GM19452 (cell line): ENCODE measurements around the gene ADCK1.
"Not testable (repeated sequence)": the region's sequence is repeated elsewhere in the genome, so short reads cannot be mapped to it uniquely, and the experiment has no call there.

Source experiments
- ATAC-seq: cut with Tn5 transposase; IDR thresholded peaks from one replicate; pipeline ENCODE4 v1.9.1; 2021; ENCODE audit not compliant: unreplicated experiment

Gene ADCK1

DNA sequence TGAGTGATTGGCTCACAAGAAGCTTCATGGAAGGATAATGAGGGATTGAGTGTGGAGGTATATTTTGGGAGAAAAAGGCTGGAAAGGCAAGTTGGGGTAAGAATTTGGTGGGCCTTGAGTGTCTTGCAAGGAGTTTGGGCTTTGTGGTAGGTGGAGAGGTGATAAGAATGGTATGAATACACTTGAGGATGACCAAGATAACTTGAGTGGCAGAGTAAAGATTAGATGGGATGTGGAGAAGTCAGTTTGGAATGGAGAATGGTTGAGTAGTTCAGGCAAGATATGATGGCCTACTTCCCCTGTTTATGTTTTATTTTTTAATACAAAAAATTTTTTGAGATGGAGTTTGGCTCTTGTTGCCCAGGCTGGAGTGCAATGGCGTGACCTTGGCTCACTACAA is 9.1 kb downstream of the ADCK1 start:
- ATAC-seq = no peak

DNA sequence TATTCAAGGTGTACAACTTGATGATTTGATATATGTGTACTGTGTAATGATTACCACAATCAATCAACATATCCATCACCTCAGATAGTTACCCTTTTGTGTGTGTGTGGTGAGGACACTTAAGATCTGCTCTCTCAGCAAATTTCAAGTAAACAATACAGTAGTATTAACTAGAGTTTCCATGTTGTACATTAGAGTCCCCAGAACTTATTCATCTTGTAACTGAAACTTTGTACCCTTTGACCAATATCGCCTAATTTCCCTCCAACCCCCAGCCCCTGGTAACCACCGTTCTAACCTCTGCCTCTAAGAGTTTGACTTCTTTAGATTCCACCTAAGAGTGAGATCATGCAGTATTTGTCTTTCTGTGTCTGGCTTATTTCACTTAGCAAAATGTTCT is 12.1 kb downstream of the ADCK1 start:
- no peak for ATAC-seq

DNA sequence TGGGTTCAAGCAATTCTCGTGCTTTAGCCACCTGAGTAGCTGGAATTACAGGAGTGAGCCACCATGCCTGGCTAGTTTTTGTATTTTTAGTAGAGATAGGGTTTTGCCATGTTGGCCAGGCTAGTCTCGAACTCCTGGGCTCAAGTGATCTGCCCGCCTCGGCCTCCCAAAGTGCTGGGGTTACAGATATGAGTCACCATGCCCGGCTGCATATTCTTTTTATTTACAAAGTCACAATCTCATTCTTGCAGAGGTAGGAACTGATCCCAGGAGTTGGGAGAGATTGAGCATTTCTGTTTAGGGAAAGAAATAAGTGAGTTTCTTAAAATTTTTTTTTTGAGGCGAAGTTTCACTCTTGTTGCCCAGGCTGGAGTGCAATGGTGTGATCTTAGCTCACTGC is 12.8 kb downstream of the ADCK1 start:
- ATAC-seq = not testable (repeated sequence)

DNA sequence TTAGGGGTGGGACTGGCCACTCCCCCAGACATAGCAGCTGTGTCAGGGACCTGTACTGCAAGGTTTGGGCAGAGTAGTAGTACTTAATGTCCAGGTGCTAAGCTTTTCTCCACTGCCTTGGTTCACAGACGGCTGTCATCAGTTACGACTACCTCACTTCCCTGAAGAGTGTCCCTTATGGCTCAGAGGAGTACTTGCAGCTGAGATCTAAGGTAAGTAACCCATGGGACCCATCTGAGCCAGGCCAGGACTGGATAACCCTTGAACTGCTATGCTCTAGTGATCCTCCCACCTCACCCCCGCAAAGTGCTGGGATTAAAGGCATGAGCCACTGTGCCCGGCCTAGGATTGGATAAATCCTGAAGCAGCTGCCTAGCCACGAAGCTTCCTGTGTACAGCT is 22.4 kb downstream of the ADCK1 start:
- no peak for ATAC-seq

DNA sequence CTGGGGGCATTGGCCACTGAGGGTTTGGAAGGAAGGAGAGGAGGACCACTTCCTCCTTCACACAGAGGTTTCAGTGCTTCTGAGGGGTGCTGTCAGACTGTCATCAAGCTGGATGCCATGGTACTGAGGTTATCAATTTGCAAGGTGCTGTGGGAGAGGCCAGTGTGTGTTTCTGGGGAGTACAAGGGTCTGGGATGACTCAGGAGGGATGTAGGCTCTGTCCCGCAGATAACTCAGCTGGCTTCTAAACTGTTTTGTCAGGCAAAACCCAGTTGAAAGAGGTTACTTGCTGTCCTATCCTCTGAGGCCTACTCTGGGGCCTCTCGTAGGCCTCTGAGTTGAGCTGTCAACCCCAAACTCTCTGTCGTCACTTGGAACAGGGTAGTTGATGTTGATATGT is 22.8 kb downstream of the ADCK1 start:
- no peak for ATAC-seq

DNA sequence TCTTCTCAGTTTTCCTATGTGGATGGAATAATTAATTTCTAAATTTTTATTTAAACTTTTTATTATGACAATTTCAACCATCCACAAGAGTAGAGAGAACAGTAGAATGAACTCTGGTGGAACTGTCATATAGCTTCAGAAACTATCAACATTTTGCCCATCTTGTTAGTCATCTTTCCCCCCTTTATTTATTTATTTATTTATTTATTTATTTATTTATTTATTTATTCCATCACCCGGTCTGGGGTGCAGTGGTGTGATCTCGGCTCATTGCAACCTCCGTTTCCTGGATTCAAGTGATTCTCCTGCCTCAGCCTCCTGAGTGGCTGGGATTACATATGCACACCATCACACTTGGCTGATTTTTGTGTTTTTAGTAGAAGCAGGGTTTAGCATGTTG is 23.5 kb downstream of the ADCK1 start:
- ATAC-seq = no peak

DNA sequence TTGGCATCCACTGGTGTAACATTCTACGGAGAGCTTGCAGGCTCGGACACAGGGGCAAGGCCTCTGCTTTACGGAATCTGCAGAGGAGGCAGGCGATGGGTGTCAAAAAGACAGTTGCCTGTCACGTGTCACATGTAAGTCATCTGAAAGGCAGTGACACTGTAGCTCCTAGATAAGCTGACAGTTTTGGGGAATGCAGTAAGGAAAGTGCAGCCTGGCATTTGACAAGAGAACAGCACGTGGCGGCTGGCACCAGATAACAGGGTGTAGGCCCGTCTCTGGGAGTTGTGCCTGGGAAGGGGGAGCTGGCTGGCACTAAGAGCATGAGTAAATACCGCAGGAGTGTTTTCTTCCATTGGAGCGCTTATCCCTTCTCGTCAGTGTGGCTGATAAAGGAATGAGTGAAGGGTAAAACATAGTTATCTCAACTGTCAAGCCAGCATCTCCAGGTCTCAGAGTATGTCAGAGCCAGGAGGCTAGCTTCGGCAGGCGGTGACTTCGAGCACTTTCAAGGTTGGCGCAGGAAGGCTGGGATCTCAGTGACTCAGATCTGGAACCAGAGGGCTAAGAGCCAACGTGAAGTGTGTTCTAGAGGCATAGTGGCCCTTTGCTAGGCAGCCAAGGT is 26.1 kb downstream of the ADCK1 start:
- no peak for ATAC-seq

DNA sequence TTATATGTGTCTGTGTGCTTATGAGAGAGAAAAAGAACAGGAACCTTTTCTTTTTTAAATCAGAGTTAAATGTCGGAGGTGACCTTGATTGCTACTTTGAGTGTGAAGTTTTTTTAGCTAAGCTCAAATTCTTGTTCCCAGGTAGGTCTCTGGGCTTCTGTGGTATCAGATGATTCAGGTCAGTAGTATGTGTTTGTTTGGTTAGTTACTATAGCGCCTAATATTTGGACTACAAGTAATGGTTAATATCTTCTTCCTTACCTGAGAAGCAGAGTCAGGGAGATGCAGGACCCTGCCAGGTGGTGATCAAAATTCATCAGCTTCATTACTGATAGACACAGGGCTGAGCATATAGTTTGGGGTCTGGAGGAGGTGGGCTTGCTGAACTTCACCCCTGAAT is 30.8 kb downstream of the ADCK1 start:
- ATAC-seq = no peak

DNA sequence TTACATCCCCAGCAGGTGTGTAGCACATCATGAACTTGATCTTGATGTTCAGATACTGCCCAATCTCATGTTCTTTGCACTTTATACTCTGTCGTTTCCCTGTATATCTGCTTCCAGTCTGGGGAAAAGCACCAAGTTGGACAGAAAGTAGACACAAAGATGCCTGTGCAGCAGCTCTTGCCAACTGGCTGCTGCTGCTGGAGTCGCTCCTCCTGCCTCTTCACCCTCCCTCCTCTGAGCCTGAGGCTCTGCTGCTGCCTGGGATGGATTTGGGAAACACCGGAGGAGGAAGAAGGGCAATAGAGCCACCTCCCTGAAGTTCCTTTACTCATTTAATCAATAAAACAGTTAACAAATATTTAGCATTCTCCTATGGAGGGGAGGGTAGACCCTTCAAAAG is 32.4 kb downstream of the ADCK1 start:
- ATAC-seq = no peak

DNA sequence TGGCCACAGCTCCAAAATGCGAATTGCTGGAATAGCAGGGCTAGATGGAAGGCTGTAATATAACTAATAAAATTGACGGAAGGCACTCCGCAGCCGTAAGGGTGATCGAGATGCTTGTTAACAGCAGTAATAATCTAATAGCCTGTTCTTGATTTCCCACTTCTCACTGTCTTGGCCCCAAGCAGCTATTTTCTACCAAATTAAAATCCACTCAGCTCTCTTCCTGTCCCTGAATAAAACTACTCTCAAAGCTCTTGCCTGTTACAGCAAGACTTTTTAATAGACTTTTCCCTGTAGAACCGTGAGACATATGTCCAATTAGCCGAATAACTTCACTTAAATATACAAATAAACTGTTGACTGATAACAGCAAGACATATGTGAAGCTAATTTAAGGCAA is 38.0 kb downstream of the ADCK1 start:
- no peak for ATAC-seq

DNA sequence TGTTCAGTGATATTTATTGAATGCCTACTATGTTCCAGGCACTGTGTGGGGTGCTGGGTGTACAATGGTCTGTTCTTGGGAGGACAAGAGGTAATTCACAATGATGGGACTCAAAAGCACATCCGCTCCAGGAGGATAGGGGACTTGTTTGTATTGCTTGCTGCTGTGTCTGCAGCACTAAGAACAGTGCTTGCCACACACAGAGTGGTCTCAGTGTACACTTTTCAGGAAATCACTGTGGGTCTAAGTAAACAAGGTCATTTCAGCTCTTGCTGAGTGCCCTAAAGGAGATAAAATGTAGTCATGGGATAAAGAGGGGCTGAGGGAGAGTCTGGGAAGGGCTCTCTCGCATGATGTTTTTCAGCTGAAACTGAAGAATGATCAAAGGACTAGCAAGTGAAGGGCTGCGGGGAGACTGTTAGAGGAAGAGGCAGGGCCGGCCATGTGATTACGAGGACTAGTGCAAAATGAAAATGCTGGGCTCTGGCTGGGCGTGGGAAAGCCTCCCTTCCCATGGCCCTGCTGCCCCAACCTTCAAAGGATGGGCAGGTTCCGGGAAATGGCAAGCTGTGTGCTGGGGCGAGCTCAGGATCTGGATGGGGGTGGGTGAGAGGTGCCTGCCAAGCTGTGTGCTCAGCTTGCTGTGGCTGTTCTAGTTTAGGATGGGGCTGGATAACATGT is 39.1 kb downstream of the ADCK1 start:
- ATAC-seq = no peak

DNA sequence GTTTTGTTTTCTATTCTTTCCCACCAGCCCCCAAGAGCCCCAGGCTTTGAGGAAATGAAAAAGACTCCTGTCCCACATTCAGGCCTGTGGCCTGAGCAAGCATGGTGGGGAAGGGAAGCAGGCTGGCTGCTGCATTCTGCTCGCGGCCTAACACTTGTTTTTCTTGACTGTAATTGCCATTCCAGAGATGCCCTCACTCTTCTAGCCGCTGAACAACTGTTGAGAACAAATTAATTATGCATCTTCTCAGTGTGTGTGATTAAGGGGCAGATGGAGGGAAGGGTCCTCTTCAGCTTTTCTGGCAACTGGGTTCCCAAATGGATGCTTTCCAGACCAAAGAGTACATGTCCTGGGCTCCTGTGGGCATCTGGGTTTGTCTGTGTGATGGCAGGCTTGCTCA is 43.3 kb downstream of the ADCK1 start:
- ATAC-seq = no peak

DNA sequence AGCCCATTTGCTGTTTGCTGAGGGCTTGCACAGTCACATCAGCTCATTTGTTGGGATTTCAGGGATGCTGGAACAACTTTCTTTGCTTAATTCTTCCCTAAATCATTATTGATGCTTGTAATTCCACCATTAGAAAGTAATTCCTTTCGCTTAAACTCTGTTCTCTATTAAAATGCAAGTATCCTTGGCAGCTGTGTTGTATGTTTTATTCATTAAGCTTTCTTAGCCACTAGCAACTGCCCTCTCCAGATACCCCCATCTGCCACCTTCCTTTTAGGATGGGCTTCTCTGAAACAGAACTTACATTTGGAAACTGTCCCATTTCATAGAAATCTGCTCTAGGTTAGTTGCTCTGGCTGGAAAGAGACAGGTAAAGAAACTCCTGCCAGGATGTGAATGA is 43.7 kb downstream of the ADCK1 start:
- ATAC-seq = no peak

DNA sequence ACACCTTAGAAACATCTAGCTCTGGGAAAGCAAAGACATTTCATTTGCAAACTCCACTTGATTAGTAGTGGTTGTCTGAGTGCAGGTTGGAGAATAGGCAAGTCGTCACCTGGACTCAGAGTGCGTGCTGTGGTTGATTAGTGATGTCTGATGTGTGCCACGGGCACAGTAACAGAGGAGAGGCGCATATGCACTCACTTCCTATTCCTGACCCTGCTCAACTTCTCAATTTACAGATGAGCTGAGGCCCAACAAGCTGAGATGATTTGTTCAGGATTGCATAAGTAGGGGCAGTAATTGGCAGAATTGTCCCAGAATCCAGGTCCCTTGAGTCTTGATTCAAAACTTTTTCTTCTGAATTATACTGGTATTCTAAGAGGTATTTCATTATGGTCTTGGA is 44.9 kb downstream of the ADCK1 start:
- no peak for ATAC-seq

DNA sequence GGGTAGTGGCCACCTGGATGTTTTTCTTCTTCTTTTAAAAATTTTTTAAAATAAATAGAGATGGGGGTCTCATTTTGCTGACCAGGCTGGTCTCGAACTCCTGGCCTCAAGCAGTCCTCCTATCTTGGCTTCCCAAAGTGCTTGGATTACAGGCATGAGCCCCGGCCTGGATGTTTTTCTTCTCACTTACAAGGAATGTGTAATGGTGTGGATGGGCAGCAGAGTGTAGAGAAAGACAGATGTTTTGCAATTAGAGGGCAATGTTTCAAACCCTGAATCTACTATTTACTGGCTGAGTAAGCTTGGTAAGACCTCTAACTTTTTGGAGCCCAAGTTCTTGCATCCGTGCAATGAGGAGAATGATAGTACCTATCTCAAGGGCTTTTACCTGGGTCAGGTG is 48.1 kb downstream of the ADCK1 start:
- no peak for ATAC-seq

DNA sequence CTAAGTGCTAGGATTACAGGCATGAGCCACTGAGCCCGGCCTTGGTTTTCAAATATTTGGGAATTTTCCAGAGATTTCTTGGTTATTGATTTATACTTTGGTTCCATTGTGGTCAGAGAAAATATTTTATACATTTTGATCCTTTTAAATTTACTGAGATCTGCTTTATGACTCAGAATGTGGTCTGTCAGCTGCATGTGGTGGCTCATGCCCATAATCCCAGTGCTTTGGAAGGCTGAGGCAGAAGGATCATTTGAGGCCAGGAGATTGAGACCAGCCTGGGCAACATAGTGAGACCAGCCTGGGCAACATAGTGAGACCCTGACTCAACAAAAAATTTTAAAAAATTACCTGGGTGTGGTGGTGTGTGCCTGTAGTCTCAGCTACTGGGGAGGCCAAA is 49.8 kb downstream of the ADCK1 start:
- no peak for ATAC-seq

DNA sequence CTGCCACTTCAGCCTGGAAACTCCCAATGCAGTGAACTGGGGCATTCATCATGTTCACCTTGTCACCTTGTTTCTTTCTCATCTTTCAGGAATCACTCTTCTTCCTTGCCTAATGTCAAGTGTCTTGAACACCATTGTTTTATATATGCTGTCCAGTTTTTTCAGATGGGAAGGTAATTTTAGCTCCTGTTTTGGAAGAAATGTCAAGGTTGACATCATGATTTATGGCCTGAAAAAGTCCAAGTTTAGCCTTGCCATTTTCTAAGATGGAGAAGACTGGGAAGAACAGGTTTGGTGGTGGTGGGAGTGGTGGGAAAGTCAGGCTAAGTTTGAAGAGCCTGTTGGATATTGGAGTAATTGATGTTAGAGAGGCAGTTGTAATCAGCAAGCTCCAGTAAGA is 54.0 kb downstream of the ADCK1 start:
- no peak for ATAC-seq

DNA sequence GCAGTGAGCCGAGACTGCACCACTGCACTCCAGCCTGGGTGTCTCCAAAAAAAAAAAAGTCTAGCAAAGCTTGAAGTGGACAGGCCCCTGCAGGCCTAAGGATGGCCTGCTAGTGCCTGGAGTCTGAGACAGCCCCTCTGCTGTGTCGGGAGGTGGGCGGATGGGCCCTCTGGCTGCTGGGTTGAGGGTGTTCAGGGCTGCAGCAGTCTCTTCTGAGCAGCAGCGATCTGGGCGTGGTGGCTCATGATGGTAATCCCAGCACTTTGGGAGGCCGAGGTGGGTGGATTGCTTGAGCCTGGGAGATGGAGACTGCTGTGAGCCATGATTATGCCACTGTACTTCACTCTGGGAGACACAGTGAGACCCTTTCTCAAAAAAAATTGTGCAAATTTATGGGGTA is 57.0 kb downstream of the ADCK1 start:
- no peak for ATAC-seq

DNA sequence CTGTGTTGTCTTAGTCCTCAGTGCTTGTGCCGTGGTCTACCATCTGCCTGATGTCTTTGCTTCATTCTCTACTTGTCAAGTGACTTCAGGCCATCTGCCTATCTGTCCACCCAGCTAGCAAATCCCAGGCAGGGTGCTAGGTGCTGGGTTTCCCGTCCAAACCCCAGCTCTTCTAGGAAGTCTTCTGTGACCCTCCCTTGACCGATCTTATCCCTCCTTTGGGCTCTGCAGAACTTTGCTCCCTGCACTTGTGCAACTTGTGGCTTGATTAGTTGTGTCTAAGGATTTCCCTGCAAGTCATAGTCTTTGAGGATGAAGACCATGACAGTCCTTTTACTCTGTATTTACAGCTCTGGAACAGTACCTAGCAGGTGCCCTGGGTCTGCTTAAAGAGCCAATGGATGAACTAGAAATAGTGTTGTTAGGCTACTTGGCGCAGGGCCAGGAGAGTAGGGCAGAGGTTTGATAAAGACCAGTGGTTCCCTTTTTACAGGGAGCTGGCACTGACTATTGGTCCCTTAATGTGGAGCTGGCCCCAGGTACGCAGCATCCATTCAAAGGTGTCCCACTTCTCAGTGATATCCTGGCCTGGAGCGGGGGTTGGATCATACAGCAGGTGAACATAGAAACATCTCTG is 60.1 kb downstream of the ADCK1 start:
- no peak for ATAC-seq

DNA sequence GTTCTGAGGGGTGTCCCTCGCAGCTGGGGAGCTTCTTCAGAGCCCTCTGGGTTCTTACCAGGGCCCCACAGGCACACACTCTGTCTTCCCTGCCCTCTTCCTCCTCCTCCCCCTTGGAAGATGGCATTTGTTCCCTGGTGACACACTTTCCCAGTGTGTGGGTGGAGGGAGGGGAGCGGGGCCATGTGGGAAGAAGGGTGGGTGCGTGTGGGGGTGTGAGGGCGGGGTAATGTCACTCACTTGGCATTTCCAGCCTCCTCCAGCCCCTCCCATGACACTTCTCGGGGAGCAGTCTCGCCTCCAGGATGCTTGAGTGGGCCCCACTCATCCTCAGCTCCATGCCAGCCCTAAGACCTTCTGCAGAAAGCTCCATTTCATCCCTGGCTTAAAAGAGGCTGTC is 61.3 kb downstream of the ADCK1 start:
- no peak for ATAC-seq

DNA sequence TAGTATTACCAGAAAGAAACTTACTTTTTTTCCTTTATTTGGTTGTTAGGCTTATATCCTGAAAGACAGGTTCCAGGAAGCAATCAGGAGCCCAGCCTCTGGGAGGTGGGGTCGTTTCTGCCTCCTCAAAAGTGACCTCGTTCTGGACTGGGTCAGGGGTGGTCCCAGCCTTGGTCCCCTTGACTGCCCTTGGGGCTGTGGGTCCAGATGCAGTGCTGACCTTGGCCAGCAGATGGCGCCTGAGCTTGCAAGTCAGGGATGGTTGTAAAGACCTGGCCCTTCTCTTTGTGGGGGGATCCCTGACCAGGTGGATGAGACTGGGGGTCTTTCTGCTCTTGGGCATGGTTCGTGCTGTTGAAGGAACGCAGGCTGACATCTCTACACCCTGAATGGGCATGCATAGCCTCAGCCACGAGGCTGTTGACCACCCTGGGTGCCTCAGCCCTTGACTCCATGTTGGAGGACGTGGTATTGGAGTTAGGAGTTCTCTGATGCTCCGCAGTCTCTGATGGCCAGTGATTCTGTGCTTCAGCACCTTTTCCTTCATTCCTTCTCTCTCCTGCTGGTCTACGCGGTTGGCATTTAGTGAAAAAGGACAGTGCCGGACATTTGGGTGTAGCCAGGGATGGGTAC is 62.4 kb downstream of the ADCK1 start:
- ATAC-seq = peak; percentile 79

DNA sequence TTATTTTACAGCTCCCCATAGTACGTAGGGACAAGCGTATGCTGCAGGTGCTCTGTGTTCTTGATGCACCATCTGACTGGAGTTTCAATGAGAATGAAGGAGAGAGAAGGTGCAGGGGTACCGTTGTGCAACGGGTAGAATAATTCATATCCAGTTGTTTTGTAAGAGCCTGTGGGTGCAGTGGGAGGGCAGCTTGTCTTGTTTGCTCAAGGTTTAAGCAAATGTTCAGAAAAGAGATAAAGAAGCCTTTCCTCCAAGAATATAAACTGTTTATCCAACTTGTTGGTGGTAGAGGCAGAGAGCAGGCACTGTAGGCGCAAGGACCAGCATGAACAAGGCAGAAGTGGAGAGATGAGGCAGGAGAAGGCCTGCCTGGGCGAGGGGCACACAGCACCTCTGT is 64.2 kb downstream of the ADCK1 start:
- ATAC-seq = no peak
